Panc1 (cell line): Measurements from ENCODE around the gene HTN1. TPM values are rescaled to one million over a fixed set of nuclear protein-coding genes. Genes with fewer than 3 reads are reported as not detected.
"Not testable (repeated sequence)": the region's sequence is repeated elsewhere in the genome, so short reads cannot be mapped to it uniquely, and the experiment has no call there.

Source experiments
- ATAC-seq: fragments of 200-7000 bp; cut with Tn5 transposase; 2 replicates; pipeline ENCODE4 v1.9.1; 2020; ENCODE audit warnings: mild to moderate bottlenecking, moderate library complexity
- BruUV-seq: library from RNA; stranded (reverse); fragments of 400-500 nt; replicated peaks from 2 replicates; lab custom pipeline; 2021; lab: Mats Ljungman, UMichigan
- CTCF ChIA-PET: fragments of 300-600 bp; sonication (Branson Sonifier 250); formaldehyde crosslinking; loops from one replicate; lab custom pipeline; 2022; ENCODE audit warnings: antibody characterized with exemption; lab: Charles Lee
- POLR2A ChIA-PET: fragments of 300-600 bp; sonication (Branson Sonifier 250); formaldehyde crosslinking; loops from one replicate; lab custom pipeline; 2022; ENCODE audit warnings: antibody characterized with exemption; lab: Charles Lee
- DNase-seq: peaks from one replicate; pipeline ENCODE4 v3.0.0-alpha.2; 2010; ENCODE audit warnings: low read depth, low spot score
- H3K27ac ChIP-seq: 2 replicates; pipeline ENCODE4 v1.5.1; 2011; ENCODE audit warnings: mild to moderate bottlenecking, low read length, inconsistent platforms
- H3K27me3 ChIP-seq: fragments of 200-500 bp; sonication (Bioruptor generic); 2 replicates; pipeline ENCODE4 v1.6.0; 2014; ENCODE audit warnings: low read length, inconsistent platforms; ENCODE audit not compliant: control insufficient read depth, insufficient read depth
- H3K36me3 ChIP-seq: fragments of 200-500 bp; sonication (Bioruptor generic); 2 replicates; pipeline ENCODE4 v1.5.1; 2014; ENCODE audit warnings: inconsistent platforms, mild to moderate bottlenecking, low read length, moderate library complexity; ENCODE audit not compliant: control insufficient read depth, insufficient read depth
- H3K4me1 ChIP-seq: 2 replicates; pipeline ENCODE4 v1.5.1; 2011; ENCODE audit warnings: inconsistent platforms, mild to moderate bottlenecking, low read length, moderate library complexity; ENCODE audit not compliant: control insufficient read depth, insufficient read depth
- H3K4me3 ChIP-seq, 2 experiments: 2 replicates each; pipeline ENCODE4 v1.5.1; 2011 to 2012; ENCODE audit warnings: low read depth in 2 of 2, low read length in 2 of 2, mild to moderate bottlenecking in 2 of 2, inconsistent platforms in 1 of 2, moderate library complexity in 1 of 2
- H3K9me3 ChIP-seq: fragments of 200-500 bp; sonication (Bioruptor generic); 2 replicates; pipeline ENCODE4 v1.5.1; 2014; ENCODE audit warnings: low read depth, mild to moderate bottlenecking, inconsistent platforms, low read length, moderate library complexity; ENCODE audit not compliant: control insufficient read depth, insufficient read depth
- POLR2AphosphoS5 ChIP-seq: IDR thresholded peaks from 2 replicates; pipeline ENCODE4 v1.6.1; 2012; ENCODE audit warnings: mild to moderate bottlenecking, low read depth, low read length, moderate library complexity
- SIN3A ChIP-seq: IDR thresholded peaks from 2 replicates; pipeline ENCODE4 v1.6.1; 2012; ENCODE audit warnings: low read depth, mild to moderate bottlenecking, low read length, moderate library complexity, borderline replicate concordance; ENCODE audit not compliant: insufficient read depth
- TCF7L2 ChIP-seq: IDR thresholded peaks from 2 replicates; pipeline ENCODE4 v1.6.1; 2011; ENCODE audit warnings: mild to moderate bottlenecking, low read depth, low read length, inconsistent platforms
- in situ Hi-C: cut with HindIII; loops from 2 replicates; pipeline ENCODE4 v1.10.0; 2016; ENCODE audit warnings: low sequenced_read_pairs, low pct_unique_long_range_greater_than_20kb
- intact Hi-C: fragments of 100-400 bp; cut with micrococcal nuclease; formaldehyde crosslinking; loops from one replicate; pipeline ENCODE4 v1.10.0; 2022; ENCODE audit not compliant: unreplicated experiment
- total RNA-seq: library from RNA; stranded (reverse); gene quantifications from one replicate; pipeline ENCODE4 v1.2.1, GENCODE V29; 2021; ENCODE audit not compliant: unreplicated experiment
- TF ChIP-seq, protein P1 (sequence below), 2 experiments: IDR thresholded peaks; 2 replicates each; pipeline ENCODE4 v1.6.1; 2011 to 2012; ENCODE audit warnings: low read depth in 2 of 2, control low read depth in 1 of 2, low read length in 1 of 2, mild to moderate bottlenecking in 1 of 2, moderate library complexity in 1 of 2; ENCODE audit not compliant: insufficient read depth in 1 of 2
- TF ChIP-seq, protein P2 (sequence below): fragments of 450-650 bp; IDR thresholded peaks from 2 replicates; pipeline ENCODE4 v1.5.1; 2017; ENCODE audit warnings: mild to moderate bottlenecking

HTN1 gene
- total RNA-seq, 1 experiment from 2014 or later: not detected

DNA sequence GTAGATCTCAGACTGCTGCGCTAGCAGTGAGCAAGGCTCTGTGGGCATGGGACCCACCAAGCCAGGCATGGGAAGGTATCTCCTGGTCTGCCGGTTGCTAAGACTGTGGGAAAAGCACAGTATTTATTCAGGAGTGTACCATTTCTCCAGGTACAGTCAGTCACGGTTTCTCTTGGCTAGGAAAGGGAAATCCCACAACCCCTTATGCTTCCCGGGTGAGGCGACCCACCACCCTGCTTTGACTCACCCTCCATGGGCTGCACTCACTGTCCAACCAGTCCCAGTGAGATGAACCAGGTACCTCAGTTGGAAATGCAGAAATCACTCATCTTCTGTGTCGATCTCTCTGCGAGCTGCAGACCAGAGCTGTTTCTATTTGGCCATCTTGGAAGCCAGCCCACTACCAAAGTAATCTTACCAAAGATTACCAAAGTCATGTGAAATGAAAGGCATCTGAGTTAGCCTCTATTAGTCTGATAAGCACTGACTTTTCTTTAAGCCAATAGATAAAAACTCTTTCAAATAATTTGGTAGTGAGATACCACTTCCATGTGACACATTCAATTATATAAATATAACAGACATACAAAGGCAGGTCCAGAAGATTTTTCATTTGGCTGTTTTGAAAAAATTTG, 8.5 kb upstream of the HTN1 start:
- no peak overlapping the region for H3K27ac ChIP-seq
- no peak overlapping the region for H3K4me3 ChIP-seq
- ChIA-PET CTCF (no interaction called here), POLR2A (no interaction called here)
- in situ Hi-C loops (no loop called here), intact Hi-C loops (no loop called here)
- no peak for ATAC-seq
- H3K27me3 ChIP-seq: no peaks in the 10 kb centered on the region
- TF ChIP-seq, protein P1, sequence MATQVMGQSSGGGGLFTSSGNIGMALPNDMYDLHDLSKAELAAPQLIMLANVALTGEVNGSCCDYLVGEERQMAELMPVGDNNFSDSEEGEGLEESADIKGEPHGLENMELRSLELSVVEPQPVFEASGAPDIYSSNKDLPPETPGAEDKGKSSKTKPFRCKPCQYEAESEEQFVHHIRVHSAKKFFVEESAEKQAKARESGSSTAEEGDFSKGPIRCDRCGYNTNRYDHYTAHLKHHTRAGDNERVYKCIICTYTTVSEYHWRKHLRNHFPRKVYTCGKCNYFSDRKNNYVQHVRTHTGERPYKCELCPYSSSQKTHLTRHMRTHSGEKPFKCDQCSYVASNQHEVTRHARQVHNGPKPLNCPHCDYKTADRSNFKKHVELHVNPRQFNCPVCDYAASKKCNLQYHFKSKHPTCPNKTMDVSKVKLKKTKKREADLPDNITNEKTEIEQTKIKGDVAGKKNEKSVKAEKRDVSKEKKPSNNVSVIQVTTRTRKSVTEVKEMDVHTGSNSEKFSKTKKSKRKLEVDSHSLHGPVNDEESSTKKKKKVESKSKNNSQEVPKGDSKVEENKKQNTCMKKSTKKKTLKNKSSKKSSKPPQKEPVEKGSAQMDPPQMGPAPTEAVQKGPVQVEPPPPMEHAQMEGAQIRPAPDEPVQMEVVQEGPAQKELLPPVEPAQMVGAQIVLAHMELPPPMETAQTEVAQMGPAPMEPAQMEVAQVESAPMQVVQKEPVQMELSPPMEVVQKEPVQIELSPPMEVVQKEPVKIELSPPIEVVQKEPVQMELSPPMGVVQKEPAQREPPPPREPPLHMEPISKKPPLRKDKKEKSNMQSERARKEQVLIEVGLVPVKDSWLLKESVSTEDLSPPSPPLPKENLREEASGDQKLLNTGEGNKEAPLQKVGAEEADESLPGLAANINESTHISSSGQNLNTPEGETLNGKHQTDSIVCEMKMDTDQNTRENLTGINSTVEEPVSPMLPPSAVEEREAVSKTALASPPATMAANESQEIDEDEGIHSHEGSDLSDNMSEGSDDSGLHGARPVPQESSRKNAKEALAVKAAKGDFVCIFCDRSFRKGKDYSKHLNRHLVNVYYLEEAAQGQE (IDR thresholded peaks at IDR 0.05; ENCODE audit: insufficient read depth in 1 of 2, low read depth in 2 of 2, low read length in 1 of 2): no peak
- TF ChIP-seq POLR2AphosphoS5: no peak
- TF ChIP-seq SIN3A: no peak
- TF ChIP-seq, protein P2, sequence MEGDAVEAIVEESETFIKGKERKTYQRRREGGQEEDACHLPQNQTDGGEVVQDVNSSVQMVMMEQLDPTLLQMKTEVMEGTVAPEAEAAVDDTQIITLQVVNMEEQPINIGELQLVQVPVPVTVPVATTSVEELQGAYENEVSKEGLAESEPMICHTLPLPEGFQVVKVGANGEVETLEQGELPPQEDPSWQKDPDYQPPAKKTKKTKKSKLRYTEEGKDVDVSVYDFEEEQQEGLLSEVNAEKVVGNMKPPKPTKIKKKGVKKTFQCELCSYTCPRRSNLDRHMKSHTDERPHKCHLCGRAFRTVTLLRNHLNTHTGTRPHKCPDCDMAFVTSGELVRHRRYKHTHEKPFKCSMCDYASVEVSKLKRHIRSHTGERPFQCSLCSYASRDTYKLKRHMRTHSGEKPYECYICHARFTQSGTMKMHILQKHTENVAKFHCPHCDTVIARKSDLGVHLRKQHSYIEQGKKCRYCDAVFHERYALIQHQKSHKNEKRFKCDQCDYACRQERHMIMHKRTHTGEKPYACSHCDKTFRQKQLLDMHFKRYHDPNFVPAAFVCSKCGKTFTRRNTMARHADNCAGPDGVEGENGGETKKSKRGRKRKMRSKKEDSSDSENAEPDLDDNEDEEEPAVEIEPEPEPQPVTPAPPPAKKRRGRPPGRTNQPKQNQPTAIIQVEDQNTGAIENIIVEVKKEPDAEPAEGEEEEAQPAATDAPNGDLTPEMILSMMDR: no peak
- no peak for TF ChIP-seq TCF7L2
- BruUV-seq: no TSS peak
- DNase-seq: no peak
- no peaks in the 10 kb centered on the region for H3K9me3 ChIP-seq
- no peaks in the 10 kb centered on the region for H3K4me1 ChIP-seq
- no peaks in the 10 kb centered on the region for H3K36me3 ChIP-seq

DNA sequence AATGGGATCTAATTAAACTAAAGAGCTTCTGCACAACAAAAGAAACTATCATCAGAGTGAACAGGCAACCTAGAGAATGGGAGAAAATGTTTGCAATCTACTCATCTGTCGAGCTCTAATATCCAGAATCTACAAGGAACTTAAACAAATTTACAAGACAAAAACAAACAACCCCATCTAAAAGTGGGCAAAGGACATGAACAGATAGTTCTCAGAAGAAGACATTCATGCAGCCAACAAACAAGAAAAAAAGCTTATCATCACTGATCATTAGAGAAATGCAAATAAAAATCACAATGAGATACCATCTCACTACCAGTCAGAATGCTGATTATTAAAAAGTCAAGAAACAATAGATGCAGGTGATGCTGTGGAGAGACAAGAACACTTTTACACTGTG, 6.3 kb downstream of the HTN1 start:
- in situ Hi-C loops, H3K36me3 ChIP-seq, H3K27me3 ChIP-seq, H3K9me3 ChIP-seq, POLR2A ChIA-PET, H3K4me3 ChIP-seq, H3K4me1 ChIP-seq, H3K27ac ChIP-seq, intact Hi-C loops, ATAC-seq, BruUV-seq, DNase-seq, CTCF ChIA-PET: not testable (repeated sequence)

DNA sequence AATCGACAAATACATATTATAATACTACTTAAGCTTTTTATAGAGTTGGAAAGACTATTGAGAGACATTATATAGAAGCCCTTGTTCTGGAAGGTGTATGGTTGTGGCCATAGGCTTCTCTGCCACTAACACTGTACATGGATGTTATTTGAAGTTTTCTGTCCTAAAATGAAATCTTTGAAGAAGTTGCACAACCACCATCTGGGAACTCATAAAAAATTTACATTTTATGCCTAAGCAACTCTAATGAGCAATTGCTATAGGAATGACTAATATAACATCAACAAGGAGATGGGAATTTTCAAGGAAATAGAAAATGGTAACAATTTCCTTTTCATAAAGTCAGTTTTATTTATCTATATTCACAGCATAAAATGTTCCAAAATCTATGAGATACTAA, 7.4 kb downstream of the HTN1 start:
- CTCF ChIA-PET: no interaction called here

More for the DNA sequence above, 7.4 kb downstream of the HTN1 start:
- no peak overlapping the region for H3K27ac ChIP-seq
- no peak overlapping the region for H3K4me3 ChIP-seq
- no peaks in the 10 kb centered on the region for H3K27me3 ChIP-seq
- H3K9me3 ChIP-seq: no peaks in the 10 kb centered on the region
- no peak for TF ChIP-seq TCF7L2
- no peak for TF ChIP-seq SIN3A
- TF ChIP-seq, protein P1 (IDR thresholded peaks at IDR 0.05; ENCODE audit: insufficient read depth in 1 of 2, low read depth in 2 of 2, low read length in 1 of 2): no peak
- TF ChIP-seq, protein P2: no peak
- no peak for TF ChIP-seq POLR2AphosphoS5
- BruUV-seq: no TSS peak
- in situ Hi-C loops (no loop called here), intact Hi-C loops (no loop called here)
- DNase-seq (no peak), ATAC-seq (no peak)
- POLR2A ChIA-PET: no interaction called here
- H3K36me3 ChIP-seq: no peaks in the 10 kb centered on the region
- no peaks in the 10 kb centered on the region for H3K4me1 ChIP-seq
